ENCODE results near the gene PDS5A. TPM values are rescaled to one million over a fixed set of nuclear protein-coding genes. Genes with fewer than 3 reads are reported as not detected.
"Not testable (repeated sequence)": the region's sequence is repeated elsewhere in the genome, so short reads cannot be mapped to it uniquely, and the experiment has no call there.

Gene PDS5A
- total RNA-seq, 2 donors from 2014 or later, result 52.3 to 56.6 TPM

DNA sequence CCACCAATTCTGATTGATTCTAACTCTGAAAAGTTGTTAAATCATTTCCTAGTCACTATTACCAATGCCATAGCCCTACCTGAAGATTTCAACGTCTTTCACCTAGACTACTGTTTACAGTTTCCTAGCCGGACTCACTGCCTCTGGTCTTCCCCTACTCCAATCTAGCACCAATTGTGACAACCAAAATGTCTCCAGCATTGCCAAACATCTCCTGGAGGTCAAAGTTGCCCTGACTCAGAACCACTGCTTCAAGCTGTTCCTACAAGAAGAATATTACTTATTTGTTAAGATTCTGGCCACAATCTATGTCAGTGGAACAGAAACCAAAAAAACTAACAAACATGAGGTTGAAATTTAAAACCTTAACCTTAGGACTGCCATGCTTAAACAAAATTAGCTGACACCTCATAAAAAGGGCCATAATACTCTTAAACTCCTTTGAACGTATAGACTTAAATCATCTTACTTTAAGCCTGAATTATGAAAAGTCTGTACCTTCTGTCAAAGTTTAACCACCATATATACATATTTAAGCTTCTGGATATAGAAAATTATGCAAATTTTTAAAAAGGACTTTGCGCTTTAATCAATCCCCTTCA, 2.1 kb downstream of the PDS5A start:
- no peak for DNase-seq (ENCODE audit: low spot score)
- intact Hi-C loops (cut with DNase I), result loop anchor here (2.0 to 10.0 kb wide), 3 partner anchors 273 to 511 kb away; no protein-coding TSS in a partner anchor

DNA sequence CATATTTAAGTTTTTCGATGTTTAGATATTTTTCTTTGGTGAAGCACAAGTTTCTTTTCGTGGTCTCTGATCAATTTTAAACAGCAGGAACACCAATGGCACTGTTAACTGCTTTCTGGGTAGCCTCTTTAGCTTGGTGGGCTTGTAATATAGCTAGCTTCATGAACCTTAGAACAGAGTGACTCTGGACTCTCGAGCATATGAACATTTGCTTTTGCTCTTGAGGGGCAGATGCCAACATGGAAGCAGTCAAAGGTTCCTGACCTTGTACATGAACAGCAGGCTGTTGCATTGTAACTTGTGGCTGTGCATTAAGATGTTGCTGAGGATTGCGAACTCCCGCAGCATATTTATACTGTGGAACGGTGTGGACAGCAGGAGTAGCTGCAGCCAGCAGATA, 4.7 kb downstream of the PDS5A start:
- intact Hi-C loops (cut with DNase I), result loop anchor here in 1 of 2 donors (10.0 kb wide), 1 partner anchor 508 kb away; no protein-coding TSS in a partner anchor
- not testable (repeated sequence) for DNase-seq (ENCODE audit: low spot score)

DNA sequence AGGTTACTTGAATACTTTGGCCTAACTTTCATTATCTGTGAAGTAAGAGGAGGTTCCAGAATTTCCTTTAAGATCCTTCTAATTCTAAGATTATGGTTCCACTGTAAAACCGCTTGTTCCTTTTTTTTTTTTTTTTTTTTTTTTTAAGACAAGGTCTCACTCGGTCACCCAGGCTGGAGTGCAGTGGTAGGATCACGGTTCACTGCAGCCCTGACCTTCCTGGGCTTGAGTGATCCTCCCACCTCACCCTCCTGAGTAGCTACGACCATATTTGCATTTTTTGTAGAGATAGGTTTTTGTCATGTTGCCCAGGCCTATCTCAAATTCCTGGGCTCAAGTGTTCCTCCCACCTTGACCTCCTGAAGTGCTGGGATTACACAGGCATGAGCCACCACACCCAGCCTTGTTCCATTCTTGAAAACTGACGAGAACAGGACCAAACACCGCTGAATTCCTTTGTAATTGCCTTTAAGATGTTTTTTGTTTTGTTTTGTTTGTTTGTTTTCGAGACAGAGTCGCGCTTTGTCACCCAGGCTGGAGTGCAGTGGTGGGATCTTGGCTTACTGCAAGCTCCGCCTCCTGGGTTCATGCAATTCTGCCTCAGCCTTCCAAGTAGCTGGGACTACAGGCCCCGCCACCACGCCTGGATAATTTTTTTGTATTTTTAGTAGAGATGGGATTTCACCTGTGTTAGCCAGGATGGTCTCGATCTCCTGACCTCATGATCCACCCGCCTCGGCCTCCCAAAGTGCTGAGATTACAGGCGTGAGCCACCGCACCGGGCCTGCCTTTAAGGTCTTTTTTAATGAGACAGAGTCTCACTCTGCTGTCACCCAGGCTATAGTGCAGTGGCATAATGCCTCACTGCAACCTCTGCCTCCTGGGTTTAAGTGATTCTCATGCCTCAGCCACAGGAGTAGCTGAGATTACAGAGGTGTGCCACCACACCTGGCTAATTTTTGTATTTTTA, 6.8 kb downstream of the PDS5A start:
- intact Hi-C loops (cut with DNase I), result loop anchor here in 1 of 2 donors (10.0 kb wide), 1 partner anchor 506 kb away; no protein-coding TSS in a partner anchor
- peak; percentile 55 for DNase-seq (ENCODE audit: low spot score)

DNA sequence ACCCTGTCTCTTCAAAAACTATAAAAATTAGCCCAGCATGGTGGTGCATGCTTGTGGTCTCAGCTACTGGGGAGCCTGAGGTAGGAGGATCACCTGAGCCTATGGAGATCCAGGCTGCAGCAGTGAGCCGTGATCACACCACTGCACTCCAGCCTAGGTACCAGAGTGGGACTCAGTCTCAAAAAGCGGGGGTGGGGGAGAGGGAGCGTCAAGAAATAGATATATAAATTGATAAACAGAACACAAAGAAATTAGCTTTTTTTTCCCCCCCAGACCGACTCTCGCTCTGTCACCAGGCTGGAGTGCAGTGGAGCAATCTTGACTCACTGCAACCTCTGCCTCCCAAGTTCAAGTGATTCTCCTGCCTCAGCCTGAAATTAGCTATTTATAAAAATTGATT, 14.1 kb downstream of the PDS5A start:
- DNase-seq (ENCODE audit: low spot score), result no peak
- intact Hi-C loops (cut with DNase I), result no loop called here

DNA sequence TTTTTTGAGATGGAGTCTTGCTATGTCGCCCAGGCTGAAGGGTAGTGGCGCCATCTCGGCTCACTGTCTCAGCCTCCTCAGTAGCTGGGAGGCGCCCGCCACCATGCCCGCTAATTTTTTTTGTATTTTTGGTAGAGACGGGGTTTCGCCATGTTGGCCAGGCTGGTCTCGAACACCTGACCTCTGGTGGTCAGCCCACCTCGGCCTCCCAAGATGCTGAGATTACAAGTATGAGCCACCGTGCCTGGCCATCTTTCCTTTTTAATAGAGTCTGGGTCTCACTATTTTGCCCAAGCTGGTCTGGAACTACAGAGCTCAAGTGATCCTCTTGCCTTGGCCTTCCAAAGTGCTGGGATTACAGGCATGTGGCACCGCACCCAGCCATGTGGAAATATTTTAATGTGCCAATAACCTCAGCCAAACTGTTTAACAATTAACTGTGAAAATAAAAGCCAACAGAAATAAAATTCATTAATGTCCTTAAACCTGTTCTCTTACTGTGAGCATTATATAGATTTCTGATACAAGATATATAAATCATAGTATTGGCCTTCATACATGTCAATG, 16.3 kb downstream of the PDS5A start:
- no peak for DNase-seq (ENCODE audit: low spot score)
- intact Hi-C loops (cut with DNase I), result no loop called here

DNA sequence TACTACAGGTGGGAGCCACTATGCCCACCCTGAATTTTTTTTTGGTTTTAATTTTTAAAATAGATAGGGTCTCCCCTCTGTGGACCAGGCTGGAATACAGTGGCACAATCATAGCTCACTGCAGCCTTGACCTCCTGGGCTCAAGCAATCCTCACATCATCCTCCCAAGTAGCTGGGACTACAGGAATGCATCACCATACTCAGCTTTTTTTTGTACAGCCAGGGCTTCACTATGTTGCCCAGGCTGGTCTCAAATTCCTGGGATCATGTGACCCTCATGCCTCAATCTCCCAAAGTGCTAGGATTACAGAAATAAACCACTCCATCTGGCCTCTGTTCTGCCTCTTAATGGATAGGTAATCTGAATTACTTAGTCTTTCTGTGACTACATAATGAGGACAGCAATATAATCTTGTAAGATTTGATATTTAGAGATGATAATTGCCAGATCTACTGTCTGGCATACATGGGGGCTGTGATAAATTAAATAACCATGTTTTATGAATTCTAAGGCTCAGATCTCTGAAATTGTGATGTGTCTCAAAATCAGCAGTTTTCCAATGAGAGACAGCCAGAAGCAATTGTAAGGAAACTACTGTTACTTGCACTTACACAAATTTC, 26.7 kb downstream of the PDS5A start:
- intact Hi-C loops (cut with DNase I), result no loop called here
- DNase-seq (ENCODE audit: low spot score), result no peak

DNA sequence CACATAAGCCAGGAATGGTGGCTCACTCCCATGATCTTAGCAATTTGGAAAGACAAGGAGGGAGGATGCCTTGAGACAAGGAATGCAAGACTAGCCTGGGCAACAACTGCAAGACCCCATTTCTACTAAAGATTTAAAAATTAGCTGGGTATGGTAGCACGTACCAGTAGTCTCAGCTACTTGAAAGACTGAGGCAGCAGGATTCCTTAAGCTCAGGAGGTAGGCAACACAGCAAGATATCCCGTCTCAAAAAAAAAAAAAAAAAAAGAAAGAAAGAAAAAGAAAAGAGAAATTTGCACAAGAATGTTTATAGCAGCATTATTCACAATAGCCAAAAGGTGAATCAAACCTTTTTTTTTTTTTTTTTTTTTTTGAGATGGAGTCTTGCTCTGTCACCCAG, 29.7 kb downstream of the PDS5A start:
- intact Hi-C loops (cut with DNase I), result no loop called here

DNA sequence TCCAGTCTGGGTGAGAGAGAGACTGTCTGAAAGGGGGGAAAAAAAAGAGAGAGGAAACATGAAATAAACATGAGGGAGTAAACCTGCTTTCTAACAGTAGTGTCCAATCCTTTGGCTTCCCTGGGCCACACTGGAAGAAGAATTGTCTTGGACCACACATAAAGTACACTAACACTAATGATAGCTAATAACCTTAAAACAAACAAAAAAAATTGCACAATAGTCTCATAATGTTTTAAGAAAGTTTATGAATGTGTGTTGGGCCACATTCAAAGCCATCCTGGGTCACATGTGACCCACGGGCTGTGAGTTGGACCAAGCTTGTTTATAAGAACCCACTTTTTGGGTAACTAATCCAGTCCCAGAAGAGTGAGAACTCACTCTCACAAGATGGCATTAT, 30.3 kb downstream of the PDS5A start:
- no peak for DNase-seq (ENCODE audit: low spot score)
- intact Hi-C loops (cut with DNase I), result no loop called here

More for the DNA sequence above, 29.7 kb downstream of the PDS5A start:
- no peak for DNase-seq (ENCODE audit: low spot score)

DNA sequence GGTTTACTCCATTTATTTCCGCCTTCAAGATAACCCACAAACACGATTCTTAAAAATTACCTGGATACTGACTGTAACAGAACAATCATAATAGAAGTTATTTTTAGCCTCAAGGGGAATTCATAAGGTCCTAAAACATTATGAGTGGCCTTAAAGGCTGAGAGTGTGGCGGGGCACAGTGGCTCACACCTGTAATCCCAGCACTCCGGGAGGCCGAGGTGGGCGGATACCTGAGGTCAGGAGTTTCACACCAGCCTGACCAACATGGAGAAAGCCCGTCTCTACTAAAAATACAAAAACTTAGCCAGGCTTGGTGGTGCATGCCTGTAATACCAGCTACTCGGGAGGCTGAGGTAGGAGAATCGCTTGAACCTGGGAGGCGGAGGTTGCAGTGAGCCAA, 33.5 kb downstream of the PDS5A start:
- intact Hi-C loops (cut with DNase I); DNase-seq (ENCODE audit: low spot score): not testable (repeated sequence)

DNA sequence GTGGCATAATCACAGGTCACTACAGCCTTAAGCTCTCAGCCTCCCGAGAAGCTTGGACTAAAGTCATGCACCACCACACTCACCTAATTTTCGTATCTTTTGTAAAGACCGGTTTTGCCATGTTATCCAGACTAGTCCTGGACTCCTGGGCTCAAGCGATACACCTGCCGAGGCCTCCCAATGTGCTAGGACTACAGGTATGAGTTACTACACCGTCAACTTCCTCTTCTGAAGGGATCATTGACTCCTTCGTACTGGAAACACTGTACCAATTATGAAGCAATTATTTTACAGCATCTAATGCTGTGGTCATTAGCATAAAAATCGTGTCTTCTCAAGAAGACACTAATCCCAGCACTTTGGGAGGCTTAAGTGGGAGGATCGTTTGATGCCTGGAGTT, 35.2 kb downstream of the PDS5A start:
- intact Hi-C loops (cut with DNase I), result no loop called here

DNA sequence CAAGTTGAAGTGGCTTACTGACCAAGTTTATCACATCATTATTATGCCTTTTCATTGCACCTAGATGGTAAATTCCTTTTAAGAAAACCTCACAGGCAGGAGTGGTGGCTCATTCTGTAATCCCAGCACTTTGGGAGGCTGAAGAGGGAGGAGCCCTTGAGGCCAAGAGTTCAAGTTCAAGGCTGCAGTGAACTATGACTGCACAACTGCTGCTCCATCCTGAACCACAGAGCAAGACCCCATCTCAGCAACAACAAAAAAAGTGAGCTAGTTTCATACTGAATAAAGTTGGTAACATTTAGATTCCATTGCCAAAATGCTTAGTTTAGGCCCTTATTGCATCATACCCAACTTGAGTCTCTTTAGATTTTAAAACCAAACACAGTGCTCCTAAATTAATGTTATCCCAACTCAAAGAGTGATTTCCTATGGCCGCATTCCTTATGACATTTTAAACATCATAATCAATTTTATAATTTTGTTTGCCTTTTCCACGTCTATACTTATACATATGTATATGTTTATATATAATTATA, 36.0 kb downstream of the PDS5A start:
- no peak for DNase-seq (ENCODE audit: low spot score)
- intact Hi-C loops (cut with DNase I), result no loop called here

More for the DNA sequence above, 35.2 kb downstream of the PDS5A start:
- no peak for DNase-seq (ENCODE audit: low spot score)

DNA sequence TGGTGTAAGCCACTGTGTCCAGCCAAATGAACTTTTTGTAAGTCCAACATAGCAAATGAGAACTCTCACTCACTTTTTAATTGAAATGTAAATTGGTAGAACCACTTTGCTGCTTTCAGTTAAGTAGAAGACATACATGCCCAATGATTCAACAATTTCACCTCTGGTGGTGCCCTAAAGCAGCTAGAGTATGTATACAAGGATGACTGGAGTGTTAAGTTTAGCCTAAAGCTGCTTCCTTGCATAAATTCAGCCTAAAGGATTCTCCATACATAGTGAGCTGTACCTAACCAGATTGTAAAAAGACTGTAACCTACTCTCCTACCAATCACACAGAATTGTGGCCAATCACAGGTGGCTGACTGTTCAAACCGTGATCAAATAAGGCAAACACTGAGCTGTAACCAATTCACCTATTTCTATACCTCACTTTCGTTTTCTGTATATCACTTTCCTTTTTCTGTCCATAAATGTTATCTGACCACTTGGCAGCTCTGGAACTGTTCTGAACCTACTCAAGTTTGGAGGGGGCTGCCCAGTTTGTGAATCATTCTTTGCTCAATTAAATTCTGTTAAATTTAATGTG, 39.9 kb downstream of the PDS5A start:
- DNase-seq (ENCODE audit: low spot score), result no peak
- intact Hi-C loops (cut with DNase I), result no loop called here

DNA sequence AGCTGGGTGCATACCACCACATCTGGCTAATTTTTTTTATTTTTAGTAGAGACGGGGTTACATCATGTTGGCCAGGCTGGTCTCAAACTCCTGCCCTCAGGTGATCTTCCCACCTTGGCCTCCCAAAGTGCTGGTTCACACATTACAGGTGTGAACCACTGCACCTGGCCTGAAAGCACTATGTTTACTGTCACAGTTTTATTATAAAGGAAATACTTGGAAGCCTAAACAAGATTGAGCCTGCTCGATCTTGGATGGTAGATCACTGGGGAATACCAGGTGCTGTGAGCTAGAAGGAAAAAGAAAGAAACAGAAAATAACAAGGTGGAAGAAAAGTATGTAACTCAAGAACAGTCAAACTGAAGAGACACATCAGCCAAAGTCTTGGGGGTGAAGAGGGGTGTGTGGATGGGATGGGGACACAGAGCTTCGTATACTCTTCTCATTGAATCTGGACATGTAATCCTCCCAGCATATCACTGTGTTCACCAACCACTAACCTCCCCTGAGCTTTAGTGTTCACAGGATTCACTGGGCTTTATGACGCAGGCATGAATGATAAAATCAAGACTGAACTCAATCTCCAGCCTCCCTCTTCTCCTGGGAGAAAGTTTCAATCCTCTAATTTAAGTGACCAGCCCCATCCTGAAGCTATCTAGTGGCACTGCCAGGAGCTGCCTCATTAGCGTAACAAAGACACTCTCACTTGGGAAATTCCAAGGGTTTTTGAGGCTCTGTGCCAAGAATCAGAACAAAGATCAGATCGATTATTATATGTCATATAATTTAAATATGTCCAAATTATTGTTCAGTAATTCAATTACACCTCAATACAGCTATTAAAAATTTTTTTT, 40.9 kb downstream of the PDS5A start:
- intact Hi-C loops (cut with DNase I), result no loop called here

DNA sequence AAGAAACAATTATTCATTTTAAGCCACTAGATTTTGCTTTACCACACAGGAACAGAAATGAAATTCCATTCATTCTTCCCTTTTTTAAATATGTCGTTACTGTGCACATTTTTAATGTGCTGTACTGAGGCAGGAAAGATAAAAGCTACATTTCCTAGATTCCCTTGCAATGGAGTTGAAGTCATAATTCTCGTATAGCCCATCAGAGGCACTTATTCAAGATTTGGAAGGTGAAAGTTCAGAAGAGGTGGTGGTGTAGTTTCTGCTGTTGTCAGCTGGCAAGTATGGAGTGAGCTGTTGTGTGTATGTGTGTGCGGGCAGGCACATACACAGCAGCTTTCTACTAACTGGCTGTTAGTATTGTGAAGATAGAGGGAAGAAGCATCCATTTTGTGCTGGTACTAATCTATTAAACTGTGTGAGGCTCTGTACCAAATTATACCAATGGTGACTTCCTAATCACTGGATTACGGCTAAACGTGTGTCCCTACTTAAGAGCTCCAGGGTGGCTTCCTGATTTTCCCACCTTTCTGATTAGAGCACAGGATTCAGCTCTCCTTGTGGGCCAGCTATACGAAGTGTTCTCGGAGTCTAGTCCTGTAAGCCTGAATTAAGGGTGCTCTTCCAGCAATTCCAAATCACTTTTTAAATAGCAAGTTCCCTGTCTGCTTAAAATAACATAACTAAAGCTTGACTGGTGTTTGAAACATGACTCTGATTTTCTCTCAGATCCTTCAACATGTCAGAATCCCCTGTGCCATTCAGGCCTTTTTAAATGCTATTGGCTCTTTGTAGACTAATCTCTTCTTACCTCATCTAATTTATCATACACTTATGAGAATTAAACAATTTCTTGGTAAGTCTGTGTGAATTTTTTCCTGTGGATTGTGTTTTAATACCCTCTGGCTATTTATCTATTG, 43.8 kb downstream of the PDS5A start:
- intact Hi-C loops (cut with DNase I), result no loop called here
- no peak for DNase-seq (ENCODE audit: low spot score)

More for the DNA sequence above, 40.9 kb downstream of the PDS5A start:
- no peak for DNase-seq (ENCODE audit: low spot score)

DNA sequence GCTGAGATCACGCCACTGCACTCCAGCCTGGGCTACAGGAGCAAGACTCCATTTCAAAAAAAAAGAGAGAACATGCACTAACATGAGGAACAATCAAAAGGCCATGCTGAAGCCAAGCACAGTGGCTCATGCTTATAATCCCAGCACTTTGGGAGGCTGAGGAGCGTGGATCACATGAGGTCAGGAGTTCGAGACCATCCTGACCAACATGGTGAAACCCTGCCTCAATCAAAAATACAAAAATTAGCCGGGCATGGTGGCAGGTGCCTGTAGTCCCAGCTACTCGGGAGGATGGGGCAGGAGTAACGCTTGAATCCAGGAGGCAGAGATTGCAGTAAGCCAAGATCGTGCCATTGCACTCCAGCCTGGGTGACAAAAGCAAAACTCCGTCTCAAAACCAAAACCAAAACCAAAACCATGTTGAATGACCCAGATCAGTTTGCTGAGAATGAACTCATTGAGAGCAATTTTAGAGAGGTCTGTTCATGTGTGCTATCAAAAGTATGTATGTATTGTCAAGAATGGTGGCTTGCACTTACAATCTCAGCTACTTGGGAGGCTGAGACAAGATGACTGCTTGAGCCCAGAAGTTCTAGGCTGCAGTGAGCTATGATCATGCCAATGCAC, 44.8 kb downstream of the PDS5A start:
- no peak for DNase-seq (ENCODE audit: low spot score)
- intact Hi-C loops (cut with DNase I), result no loop called here

DNA sequence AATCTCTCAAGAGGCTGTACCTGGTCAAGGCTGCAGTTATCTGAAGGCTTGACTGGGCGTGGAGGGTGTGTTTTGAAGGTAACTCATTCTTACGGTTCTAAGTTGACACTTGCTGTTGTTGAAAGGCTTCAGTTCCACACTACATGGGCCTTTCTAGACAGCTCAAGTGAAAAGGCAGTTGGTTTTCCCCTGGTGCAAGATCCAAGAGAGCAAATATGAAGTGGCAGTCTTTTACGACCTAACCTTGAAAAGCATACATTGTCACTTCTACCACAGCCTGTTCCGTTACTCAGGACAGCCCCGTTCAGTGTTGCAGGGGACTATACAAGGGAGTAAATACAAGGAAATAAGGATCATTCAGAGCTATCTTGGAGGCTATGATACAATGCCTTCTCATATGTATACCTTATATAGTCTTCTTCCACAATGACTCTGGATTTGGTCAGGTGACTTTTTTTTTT, 46.2 kb downstream of the PDS5A start:
- no peak for DNase-seq (ENCODE audit: low spot score)
- intact Hi-C loops (cut with DNase I), result no loop called here

DNA sequence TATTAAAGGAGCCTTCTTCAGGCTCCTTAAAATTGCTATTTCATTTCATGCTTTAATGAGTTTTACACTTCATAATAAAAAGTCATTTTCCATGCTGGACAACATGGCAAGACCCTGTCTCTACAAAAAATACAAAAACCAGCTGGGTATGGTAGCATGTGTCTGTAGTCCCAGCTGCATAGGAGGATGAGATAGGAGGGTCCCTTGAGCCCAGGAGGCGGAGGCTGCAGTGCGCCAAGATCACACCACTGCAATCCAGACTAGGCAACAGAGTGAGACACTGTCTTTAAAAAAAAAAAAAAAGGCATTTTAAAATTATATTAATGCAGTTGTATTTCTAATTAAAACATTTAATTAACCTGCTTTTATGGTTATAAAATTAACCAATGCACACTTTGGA, 49.2 kb downstream of the PDS5A start:
- intact Hi-C loops (cut with DNase I), result no loop called here
- DNase-seq (ENCODE audit: low spot score), result no peak
